ENCODE data around the gene DNAH2.

Gene DNAH2

GRCh38 chr17:7685533-7686221 is 31.9 kb upstream of the DNAH2 start:
- H2AFZ ChIP-seq (ENCODE audit: low read depth, low read length): no peak overlapping the region
- peak overlapping the region; percentile 93 for H3K4me2 ChIP-seq (ENCODE audit: low read length)
- peak overlapping the region; percentile 100 for H3K9ac ChIP-seq (ENCODE audit: low read length)
- no peaks in the 10 kb centered on the region for H3K9me3 ChIP-seq (ENCODE audit: insufficient read depth, low read length)
- H3K36me3 ChIP-seq (replicated peaks; ENCODE audit: low read depth, low read length): peaks cover 25% of the 10 kb centered on the region
- no peaks in the 10 kb centered on the region for H3K27me3 ChIP-seq (ENCODE audit: low read depth, low read length)
- peaks cover 17% of the 10 kb centered on the region for H3K4me1 ChIP-seq (ENCODE audit: low read length)
- peak overlapping the region; percentile 100 for H3K4me3 ChIP-seq (ENCODE audit: low read length)
- peak overlapping the region; percentile 92 for H3K27ac ChIP-seq (ENCODE audit: low read length)
- no peak for TF ChIP-seq EZH2phosphoT487 (IDR thresholded peaks at IDR 0.05; ENCODE audit: low read depth)
- no peak for TF ChIP-seq CTCF (IDR thresholded peaks at IDR 0.05; ENCODE audit: low read depth, low read length)
- peaks cover 78% of the 10 kb centered on the region for H3K79me2 ChIP-seq (ENCODE audit: low read length)
- H4K20me1 ChIP-seq (ENCODE audit: insufficient read depth, low read length): peaks cover 29% of the 10 kb centered on the region

GRCh38 chr17:7686222-7687071 is 31.1 kb upstream of the DNAH2 start:
- peaks cover 25% of the 10 kb centered on the region for H3K36me3 ChIP-seq (replicated peaks; ENCODE audit: low read depth, low read length)
- peak overlapping the region; percentile 100 for H3K4me3 ChIP-seq (ENCODE audit: low read length)
- peaks cover 29% of the 10 kb centered on the region for H4K20me1 ChIP-seq (ENCODE audit: insufficient read depth, low read length)
- TF ChIP-seq CTCF (IDR thresholded peaks at IDR 0.05; ENCODE audit: low read depth, low read length): no peak
- TF ChIP-seq EZH2phosphoT487 (IDR thresholded peaks at IDR 0.05; ENCODE audit: low read depth): no peak
- H2AFZ ChIP-seq (ENCODE audit: low read depth, low read length): no peak overlapping the region
- H3K79me2 ChIP-seq (ENCODE audit: low read length): peaks cover 73% of the 10 kb centered on the region
- H3K4me2 ChIP-seq (ENCODE audit: low read length): peak overlapping the region; percentile 93
- peak overlapping the region; percentile 100 for H3K9ac ChIP-seq (ENCODE audit: low read length)
- H3K9me3 ChIP-seq (ENCODE audit: insufficient read depth, low read length): no peaks in the 10 kb centered on the region
- no peaks in the 10 kb centered on the region for H3K27me3 ChIP-seq (ENCODE audit: low read depth, low read length)
- H3K27ac ChIP-seq (ENCODE audit: low read length): peak overlapping the region; percentile 92
- H3K4me1 ChIP-seq (ENCODE audit: low read length): peaks cover 17% of the 10 kb centered on the region

- no peaks in the 10 kb centered on the region for H3K9me3 ChIP-seq (ENCODE audit: insufficient read depth, low read length)
- H3K36me3 ChIP-seq (replicated peaks; ENCODE audit: low read depth, low read length): peaks cover 25% of the 10 kb centered on the region
- TF ChIP-seq CTCF (IDR thresholded peaks at IDR 0.05; ENCODE audit: low read depth, low read length): no peak
- H3K9ac ChIP-seq (ENCODE audit: low read length): peak within 1 kb of the TSS; percentile 100
- H3K4me2 ChIP-seq (ENCODE audit: low read length): peak within 1 kb of the TSS; percentile 93
- H3K79me2 ChIP-seq (ENCODE audit: low read length): peaks cover 67% of the 10 kb centered on the region
- peaks cover 17% of the 10 kb centered on the region for H3K4me1 ChIP-seq (ENCODE audit: low read length)
- peak within 1 kb of the TSS; percentile 88 for H2AFZ ChIP-seq (ENCODE audit: low read depth, low read length)
- no peaks in the 10 kb centered on the region for H3K27me3 ChIP-seq (ENCODE audit: low read depth, low read length)
- peak within 1 kb of the TSS; percentile 92 for H3K27ac ChIP-seq (ENCODE audit: low read length)
- H3K4me3 ChIP-seq (ENCODE audit: low read length): peak within 1 kb of the TSS; percentile 100
- H4K20me1 ChIP-seq (ENCODE audit: insufficient read depth, low read length): peaks cover 29% of the 10 kb centered on the region
Measured at GRCh38 chr17:7687072-7687907, 30.3 kb upstream of the DNAH2 start, which contains the start of gene TP53. Gene TP53 (minus strand): TSS chr17:7687490. CDS start chr17:7676594, 10,896 bp downstream.

All from OCI-LY3 (cell line).